NCI-H345 treated with DMSO at 0.1 percent for 48 hours (cell line): Measurements from ENCODE around the gene FGGY.

Experiments
- DNase-seq: peaks from one replicate; lab custom pipeline; 2025; ENCODE audit not compliant: unreplicated experiment; lab: John Stamatoyannopoulos, UW

FGGY gene

DNA sequence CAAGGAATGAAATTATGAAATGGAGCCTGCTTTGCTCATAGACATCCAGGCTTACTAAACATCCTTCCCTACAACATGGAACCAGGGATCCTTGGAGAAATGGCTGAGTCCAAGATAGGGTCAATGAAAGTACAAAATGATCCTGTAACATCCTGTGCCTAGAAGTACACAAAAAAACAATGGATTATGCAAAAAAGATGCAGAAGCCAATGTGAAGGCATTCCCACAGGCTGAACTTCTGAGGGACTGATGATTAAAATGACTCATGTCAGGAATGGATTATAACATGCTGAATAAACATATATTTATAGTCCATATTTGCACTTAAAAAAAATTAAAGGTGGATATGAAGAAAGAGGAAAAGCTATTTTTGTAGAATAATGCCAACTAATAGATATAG, 507.4 kb downstream of the FGGY start:
- no peak for DNase-seq

DNA sequence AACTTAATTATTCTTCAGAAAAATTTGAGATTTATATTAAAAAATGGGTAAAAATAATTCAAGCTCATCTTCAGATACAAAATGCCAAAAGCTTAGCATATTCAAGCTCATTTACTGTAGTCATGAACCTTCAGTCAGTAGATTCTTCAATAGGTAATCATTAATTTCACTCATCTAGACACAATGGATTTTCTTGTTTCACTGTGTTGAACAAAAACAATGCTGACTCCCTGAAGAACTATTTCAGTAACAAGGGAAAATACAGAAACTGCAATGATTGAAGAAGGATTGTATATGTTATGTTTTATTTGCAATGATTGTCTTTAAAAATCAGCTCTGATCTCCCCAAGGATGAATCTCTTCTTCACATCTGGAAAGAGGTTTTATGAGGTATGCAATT, 508.7 kb downstream of the FGGY start:
- no peak for DNase-seq
